Dedifferentiated amniotic fluid mesenchymal stem cell (primary cell): Measurements from ENCODE around the gene ZNF611.
"Not testable (repeated sequence)": the region's sequence is repeated elsewhere in the genome, so short reads cannot be mapped to it uniquely, and the experiment has no call there.

Source experiments
- DNase-seq: peaks from one replicate; pipeline ENCODE4 v3.0.0-alpha.2; 2016; ENCODE audit errors: extremely low spot score

ZNF611 gene

GRCh38 chr19:52681216-52681615, 53.6 kb downstream of the ZNF611 start:
- DNase-seq, result not testable (repeated sequence)

DNA sequence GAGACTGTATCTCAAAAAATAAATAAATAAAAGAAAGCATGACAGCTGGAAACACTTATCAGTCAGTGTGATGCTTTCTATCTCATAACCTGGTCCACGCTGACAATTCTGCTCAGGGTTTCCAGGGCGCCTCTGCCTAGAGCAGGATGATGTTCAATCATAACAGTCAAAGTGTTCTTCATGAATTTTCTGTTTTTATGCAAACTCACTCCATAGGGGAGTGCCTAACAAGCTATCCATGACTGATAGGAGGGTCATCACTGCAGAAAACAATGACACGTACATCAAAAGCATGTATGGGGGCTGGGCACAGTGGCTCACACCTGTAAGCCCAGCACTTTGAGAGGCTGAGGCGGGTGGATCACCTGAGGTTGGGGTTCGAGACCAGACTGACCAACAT, 55.2 kb downstream of the ZNF611 start:
- DNase-seq, result no peak

- not testable (repeated sequence) for DNase-seq
Measured at GRCh38 chr19:52675239-52675638, 59.6 kb downstream of the ZNF611 start.

GRCh38 chr19:52673014-52673413, 61.8 kb downstream of the ZNF611 start:
- DNase-seq, result no peak

DNA sequence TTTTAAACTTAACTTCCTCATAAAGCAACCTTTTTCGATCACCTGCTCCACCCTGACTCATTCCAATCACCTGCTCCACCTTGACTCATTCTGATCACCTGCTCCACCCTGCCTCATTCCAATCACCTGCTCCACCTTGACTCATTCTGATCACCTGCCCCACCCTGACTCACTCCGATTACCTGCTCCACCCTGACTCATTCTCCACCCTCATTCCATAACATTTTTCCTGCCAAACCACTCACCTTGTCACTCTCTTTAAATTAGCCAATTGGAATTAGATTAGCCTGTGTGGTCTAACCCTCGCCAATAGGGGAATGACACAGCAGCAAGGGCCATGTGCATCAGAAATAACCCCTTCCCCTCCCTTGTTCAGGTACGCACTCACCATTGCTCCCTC, 64.8 kb downstream of the ZNF611 start:
- DNase-seq, result no peak

DNA sequence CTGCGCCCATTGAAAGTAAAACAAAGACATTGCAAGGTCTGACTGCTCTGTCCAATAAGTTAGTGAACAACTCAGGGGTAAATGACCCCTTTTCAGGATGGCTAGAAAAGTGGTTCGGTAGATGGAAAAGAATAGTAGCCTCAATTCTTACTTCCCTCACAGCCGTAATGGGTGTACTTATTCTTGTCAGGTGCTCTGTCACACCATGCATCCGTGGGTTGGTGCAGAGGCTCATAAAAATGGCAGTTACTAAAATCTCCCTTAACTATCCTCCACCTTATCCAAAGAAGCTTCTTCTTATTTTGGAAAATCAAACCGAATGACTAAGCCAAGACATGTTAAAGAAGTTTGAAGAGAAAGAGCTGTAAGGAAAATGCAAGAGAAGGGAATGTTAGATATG, 65.3 kb downstream of the ZNF611 start:
- no peak for DNase-seq

DNA sequence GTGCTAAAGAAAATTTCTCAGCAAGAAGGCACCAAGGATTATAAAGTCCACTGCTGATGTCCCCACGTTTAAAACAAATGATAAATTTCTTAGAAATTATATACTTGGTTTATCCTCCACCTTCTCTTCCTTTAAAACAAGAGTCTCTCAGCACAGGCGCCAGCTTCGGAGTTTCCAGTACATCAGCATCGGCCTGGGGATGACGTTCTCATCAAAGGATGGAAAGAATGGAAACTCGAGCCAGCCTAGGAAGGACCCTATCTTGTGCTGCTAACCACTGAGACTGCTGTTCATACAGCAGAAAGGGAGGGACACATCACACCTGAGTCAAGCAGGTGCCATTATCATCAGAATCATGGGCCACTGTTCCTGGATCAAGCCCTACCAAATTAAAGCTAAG, 66.9 kb downstream of the ZNF611 start:
- no peak for DNase-seq

GRCh38 chr19:52666506-52666905, 68.3 kb downstream of the ZNF611 start:
- no peak for DNase-seq

DNA sequence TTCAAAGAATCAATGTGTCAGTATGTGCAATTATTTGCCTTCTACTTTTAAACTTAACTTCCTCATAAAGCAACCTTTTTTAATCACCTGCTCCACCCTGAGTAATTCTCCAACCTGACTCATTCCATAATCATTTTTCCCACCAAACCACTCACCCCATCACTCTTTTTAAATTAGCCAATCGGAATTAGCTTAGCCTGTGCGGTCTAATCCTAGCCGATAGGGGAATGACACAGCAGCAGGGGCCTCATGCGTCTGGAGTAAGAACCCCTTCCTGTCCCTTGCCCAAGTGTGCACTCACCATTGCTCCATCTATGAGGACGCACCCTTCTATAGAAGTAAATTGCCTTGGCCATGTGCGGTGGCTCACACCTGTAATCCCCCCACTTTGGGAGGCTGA, 69.3 kb downstream of the ZNF611 start:
- DNase-seq, result no peak

DNA sequence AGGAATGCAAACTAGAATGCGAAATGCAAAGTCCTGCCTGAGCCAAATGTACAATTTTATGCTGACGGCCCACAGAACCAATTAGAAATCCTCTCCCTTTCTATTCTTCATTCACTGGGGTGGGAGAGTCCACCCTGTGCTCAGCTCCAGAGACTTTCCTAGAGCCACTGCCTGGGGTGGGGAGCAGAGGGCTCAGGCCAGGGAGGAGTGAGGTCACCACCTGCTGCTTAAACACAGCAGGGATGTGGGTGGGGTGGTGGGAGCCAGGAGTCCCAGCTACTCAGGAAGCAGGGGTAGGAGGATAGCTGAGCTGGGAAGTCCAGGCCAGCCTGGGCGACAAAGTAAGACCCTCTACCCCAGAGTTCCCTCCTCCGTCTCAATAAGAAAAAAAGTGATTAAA, 69.8 kb downstream of the ZNF611 start:
- no peak for DNase-seq

GRCh38 chr19:52664461-52664860, 70.4 kb downstream of the ZNF611 start:
- DNase-seq, result no peak

DNA sequence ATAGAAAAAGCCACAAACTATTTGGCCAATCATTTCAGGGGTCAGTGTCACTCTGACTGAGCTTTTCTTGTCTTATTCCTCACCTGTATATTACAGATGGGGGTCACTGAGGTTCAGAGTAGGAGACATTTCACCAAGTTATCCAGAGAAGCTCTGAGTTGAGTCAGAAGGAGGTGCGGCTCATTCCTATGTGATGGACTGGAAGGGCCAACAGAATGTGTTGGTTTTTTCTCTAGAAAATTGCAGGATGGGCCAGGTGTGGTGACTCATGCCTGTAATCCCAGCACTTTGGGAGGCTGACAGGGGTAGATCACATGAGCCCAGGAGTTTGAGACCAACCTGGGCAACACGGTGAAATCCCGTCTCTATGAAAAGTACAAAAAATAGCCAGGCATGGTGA, 72.2 kb downstream of the ZNF611 start:
- no peak for DNase-seq

DNA sequence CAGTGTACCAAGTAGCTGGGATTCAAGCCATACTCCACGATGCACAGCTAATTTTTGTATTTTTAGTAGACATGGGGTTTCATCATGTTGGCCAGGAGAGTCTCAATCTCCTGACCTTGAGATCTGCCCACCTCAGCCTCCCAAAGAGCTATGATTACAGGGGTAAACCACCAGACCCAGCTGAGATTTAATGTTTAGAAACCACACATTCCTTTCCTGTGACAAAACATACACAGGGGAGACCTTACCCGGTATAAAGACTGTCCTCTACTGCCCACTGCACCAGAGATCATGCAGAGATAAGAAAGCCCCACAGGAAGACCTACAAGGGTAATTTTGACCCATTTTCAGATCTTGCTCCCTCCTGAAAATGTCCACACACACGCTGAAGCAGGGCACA, 73.9 kb downstream of the ZNF611 start:
- DNase-seq, result no peak

GRCh38 chr19:52659013-52659412, 75.8 kb downstream of the ZNF611 start:
- no peak for DNase-seq

DNA sequence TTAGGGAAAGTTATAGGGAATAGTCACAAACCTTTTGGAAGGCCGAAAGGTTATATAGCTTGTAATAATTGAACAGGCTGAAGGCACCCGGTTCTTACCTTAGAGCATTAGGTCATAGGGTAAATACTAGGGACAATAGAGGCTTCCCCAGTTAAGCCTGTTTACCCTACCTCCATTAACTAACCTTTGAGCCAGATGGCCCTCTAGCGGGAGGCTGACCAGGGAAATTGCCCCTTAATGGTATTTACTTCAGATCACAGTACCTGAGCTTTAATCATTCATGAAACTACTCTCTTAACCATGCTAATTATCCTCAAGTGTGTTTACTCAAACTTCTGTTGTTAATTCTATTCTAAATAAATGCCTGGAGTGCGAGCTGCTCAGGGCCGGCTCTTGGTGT, 76.2 kb downstream of the ZNF611 start:
- DNase-seq, result no peak

GRCh38 chr19:52653161-52653560, 81.7 kb downstream of the ZNF611 start:
- DNase-seq, result no peak
